Spleen (tissue), 7 donors: ENCODE measurements around the gene GRIK4.

Experiments
- POLR2A ChIP-seq, 3 donors: fragments of 450-650 bp; IDR thresholded peaks; one replicate each; pipeline ENCODE4 v1.5.1; 2017; ENCODE audit warnings: antibody characterized with exemption in 3 of 3, mild to moderate bottlenecking in 1 of 3
- POLR2AphosphoS5 ChIP-seq, 3 donors: sonication (generic); formaldehyde crosslinking; IDR thresholded peaks; one replicate each; pipeline ENCODE4 v1.5.1; 2017; ENCODE audit warnings: antibody characterized with exemption in 3 of 3
- TF ChIP-seq, protein P1 (sequence below), 11 experiments: fragments of 200-600 bp in 7 of 11; fragments of 450-650 bp in 4 of 11; sonication (generic) in 4 of 11; IDR thresholded peaks in 8 of 11; conservative IDR thresholded peaks in 3 of 11; 1 replicate in 7 of 11; 2 replicates in 4 of 11; pipeline versions ENCODE4 v1.4.0 to v1.8.0; 2016 to 2021; ENCODE audit warnings: antibody characterized with exemption in 11 of 11, inconsistent platforms in 4 of 11, mild to moderate bottlenecking in 1 of 11
- donor health status: DM: no; HTN: no; CAD: no; lungs with moderate emphysema.
- donor health status: DM: no; HTN: no; CAD: no.
- donor health status: DM: no; HTN: no; CAD: no.

DNA sequence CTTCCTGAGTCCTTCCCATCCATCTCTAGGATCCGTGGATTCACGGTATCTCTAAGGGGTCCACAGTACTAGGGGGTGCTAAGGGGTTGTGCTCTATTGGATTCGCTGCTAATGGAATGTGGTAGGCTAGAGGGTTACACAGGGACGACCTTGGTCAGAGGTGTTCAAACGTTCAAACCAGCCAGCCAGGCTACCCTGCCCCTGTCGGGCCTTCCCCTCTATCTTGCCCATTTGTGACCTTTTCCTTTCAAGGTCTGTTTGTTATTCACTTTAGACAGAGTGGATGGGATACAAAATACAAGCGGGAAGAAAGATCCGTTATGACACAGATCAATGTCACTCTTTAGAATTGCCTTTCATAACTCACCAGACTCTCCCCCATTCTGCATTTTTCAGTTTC lies 306.5 kb downstream of the GRIK4 start:
- TF ChIP-seq, protein P1, sequence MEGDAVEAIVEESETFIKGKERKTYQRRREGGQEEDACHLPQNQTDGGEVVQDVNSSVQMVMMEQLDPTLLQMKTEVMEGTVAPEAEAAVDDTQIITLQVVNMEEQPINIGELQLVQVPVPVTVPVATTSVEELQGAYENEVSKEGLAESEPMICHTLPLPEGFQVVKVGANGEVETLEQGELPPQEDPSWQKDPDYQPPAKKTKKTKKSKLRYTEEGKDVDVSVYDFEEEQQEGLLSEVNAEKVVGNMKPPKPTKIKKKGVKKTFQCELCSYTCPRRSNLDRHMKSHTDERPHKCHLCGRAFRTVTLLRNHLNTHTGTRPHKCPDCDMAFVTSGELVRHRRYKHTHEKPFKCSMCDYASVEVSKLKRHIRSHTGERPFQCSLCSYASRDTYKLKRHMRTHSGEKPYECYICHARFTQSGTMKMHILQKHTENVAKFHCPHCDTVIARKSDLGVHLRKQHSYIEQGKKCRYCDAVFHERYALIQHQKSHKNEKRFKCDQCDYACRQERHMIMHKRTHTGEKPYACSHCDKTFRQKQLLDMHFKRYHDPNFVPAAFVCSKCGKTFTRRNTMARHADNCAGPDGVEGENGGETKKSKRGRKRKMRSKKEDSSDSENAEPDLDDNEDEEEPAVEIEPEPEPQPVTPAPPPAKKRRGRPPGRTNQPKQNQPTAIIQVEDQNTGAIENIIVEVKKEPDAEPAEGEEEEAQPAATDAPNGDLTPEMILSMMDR (IDR thresholded peaks at IDR 0.05 in 8 of 11, conservative IDR thresholded peaks at IDR 0.05 in 3 of 11), result no peak
- TF ChIP-seq POLR2AphosphoS5 (IDR thresholded peaks at IDR 0.05), result no peak
- TF ChIP-seq POLR2A (IDR thresholded peaks at IDR 0.05), result no peak
